SK-N-SH treated with all-trans-retinoic acid at 6 μM for 48 hours (cell line): ENCODE measurements around the gene SUGCT.
A peak's percentile ranks its signal among the peaks of the same experiment; 100 is the strongest.

Source experiments
- ATAC-seq: fragments of 200-7000 bp; cut with Tn5 transposase; 3 replicates; pipeline ENCODE4 v1.9.1; 2020; ENCODE audit warnings: mild to moderate bottlenecking, moderate library complexity
- ARNTL ChIP-seq: fragments of 450-650 bp; formaldehyde crosslinking; IDR thresholded peaks from 2 replicates; pipeline ENCODE4 v1.5.0; 2020; ENCODE audit warnings: low read depth, mild to moderate bottlenecking, moderate library complexity, borderline replicate concordance
- BACH2 ChIP-seq: fragments of 250-450 bp; sonication (Bioruptor Pico); IDR thresholded peaks from 2 replicates; pipeline ENCODE4 v1.9.0; 2021; ENCODE audit warnings: mild to moderate bottlenecking, borderline replicate concordance
- CREB5 ChIP-seq: fragments of 250-450 bp; sonication (Bioruptor Pico); IDR thresholded peaks from 2 replicates; pipeline ENCODE4 v1.5.1; 2020; ENCODE audit warnings: low read depth, mild to moderate bottlenecking, moderate library complexity
- CSRNP3 ChIP-seq: fragments of 250-450 bp; sonication (Bioruptor Pico); IDR thresholded peaks from 2 replicates; pipeline ENCODE4 v1.5.1; 2021; ENCODE audit warnings: mild to moderate bottlenecking, moderate library complexity
- ESRRG ChIP-seq: fragments of 250-450 bp; sonication (Bioruptor Pico); IDR thresholded peaks from 2 replicates; pipeline ENCODE4 v1.6.1; 2021; ENCODE audit warnings: mild to moderate bottlenecking
- ISL1 ChIP-seq: fragments of 250-450 bp; sonication (Bioruptor Pico); IDR thresholded peaks from 2 replicates; pipeline ENCODE4 v2.1.2; 2022; ENCODE audit warnings: mild to moderate bottlenecking, moderate library complexity
- OSR1 ChIP-seq: fragments of 250-450 bp; sonication (Bioruptor Pico); IDR thresholded peaks from 2 replicates; pipeline ENCODE4 v1.8.0; 2022; ENCODE audit warnings: moderate library complexity, mild to moderate bottlenecking, inconsistent platforms
- POU6F1 ChIP-seq: fragments of 250-450 bp; sonication (Bioruptor Pico); IDR thresholded peaks from 2 replicates; pipeline ENCODE4 v1.8.0; 2021; ENCODE audit warnings: low read depth, mild to moderate bottlenecking, moderate library complexity, borderline replicate concordance
- PPARA ChIP-seq: fragments of 250-450 bp; sonication (Bioruptor Pico); IDR thresholded peaks from 2 replicates; pipeline ENCODE4 v1.5.0; 2020; ENCODE audit warnings: mild to moderate bottlenecking, borderline replicate concordance
- RARB ChIP-seq: fragments of 250-450 bp; sonication (Bioruptor Pico); IDR thresholded peaks from 2 replicates; pipeline ENCODE4 v1.8.0; 2021; ENCODE audit warnings: mild to moderate bottlenecking, moderate library complexity
- TCF4 ChIP-seq: fragments of 250-450 bp; sonication (Bioruptor Pico); IDR thresholded peaks from 2 replicates; pipeline ENCODE4 v1.8.0; 2021; ENCODE audit warnings: mild to moderate bottlenecking, moderate library complexity, borderline replicate concordance
- TOX ChIP-seq: fragments of 250-450 bp; sonication (Bioruptor Pico); IDR thresholded peaks from 2 replicates; pipeline ENCODE4 v1.8.0; 2021; ENCODE audit warnings: mild to moderate bottlenecking, moderate library complexity, borderline replicate concordance
- TSHZ2 ChIP-seq: fragments of 250-450 bp; sonication (Bioruptor Pico); IDR thresholded peaks from 2 replicates; pipeline ENCODE4 v1.5.0; 2020; ENCODE audit warnings: mild to moderate bottlenecking, moderate library complexity
- ZFP30 ChIP-seq: fragments of 450-650 bp; formaldehyde crosslinking; IDR thresholded peaks from 2 replicates; pipeline ENCODE4 v1.5.0; 2022; ENCODE audit warnings: mild to moderate bottlenecking, moderate library complexity
- ZNF70 ChIP-seq: fragments of 450-650 bp; formaldehyde crosslinking; IDR thresholded peaks from 2 replicates; pipeline ENCODE4 v1.5.0; 2020; ENCODE audit warnings: mild to moderate bottlenecking, moderate library complexity
- ZNF8 ChIP-seq: fragments of 450-650 bp; formaldehyde crosslinking; IDR thresholded peaks from 2 replicates; pipeline ENCODE4 v1.5.0; 2020; ENCODE audit warnings: mild to moderate bottlenecking, moderate library complexity

SUGCT gene

DNA sequence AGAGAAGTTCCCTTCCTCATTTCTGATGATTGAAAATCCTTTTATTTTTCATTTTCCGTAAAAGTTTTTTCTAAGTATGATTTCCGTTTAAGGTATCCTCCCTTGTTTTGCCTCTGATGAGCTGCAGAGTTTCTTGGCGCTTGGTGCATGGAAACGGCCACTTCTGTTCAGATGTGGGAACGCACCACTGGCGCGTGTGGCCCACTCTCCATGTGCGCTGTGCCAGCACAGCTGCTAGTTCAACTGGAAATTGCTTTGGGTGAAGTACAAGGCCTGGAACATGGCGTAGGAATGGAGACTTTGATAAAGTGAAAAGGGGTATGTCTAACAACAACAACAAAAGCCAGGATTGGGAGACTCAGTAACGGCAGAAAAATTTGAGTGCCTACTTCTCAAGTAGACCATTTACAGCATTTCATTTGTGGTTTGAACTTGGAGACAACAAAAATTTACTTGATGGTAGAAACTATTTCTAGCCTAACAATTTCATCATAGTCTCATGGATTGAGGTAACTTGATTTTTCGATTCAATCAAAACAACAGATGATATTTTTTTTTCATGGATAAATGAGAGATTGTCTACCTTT, 364.2 kb downstream of the SUGCT start:
- TF ChIP-seq ISL1 (CRISPR knock-in tag) (no peak), RARB (CRISPR knock-in tag) (no peak), CREB5 (CRISPR knock-in tag) (no peak), ZFP30 (CRISPR knock-in tag) (no peak), ESRRG (no peak), POU6F1 (no peak), TCF4 (CRISPR knock-in tag) (no peak), TSHZ2 (CRISPR knock-in tag) (no peak), TOX (no peak), BACH2 (CRISPR knock-in tag) (no peak), CSRNP3 (CRISPR knock-in tag) (no peak)
- no peak; the same call in 2 of the 3 replicates for ATAC-seq

DNA sequence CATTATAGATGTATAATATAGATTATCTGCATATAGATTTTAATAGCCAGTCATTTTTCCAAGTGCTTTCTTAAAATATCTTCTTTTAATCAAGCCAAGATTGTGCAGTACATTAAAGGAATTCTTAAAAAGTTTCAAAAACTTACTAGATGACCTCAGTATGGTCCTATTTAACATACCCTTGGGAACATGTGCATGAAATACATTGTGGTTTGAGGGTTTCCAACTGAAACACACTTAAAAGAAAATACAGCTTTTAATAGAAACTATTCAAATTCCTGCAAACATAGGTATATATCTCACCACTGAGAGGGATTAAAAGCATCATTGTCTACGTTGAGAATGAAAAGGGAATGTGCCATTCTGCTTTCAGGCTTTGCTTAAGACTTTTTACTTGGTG, 364.9 kb downstream of the SUGCT start:
- TF ChIP-seq ZNF70 (CRISPR knock-in tag) (no peak), TCF4 (CRISPR knock-in tag) (no peak), ARNTL (CRISPR knock-in tag) (no peak), CSRNP3 (CRISPR knock-in tag) (no peak), ZFP30 (CRISPR knock-in tag) (no peak), OSR1 (no peak), ESRRG (no peak), RARB (CRISPR knock-in tag) (no peak), ZNF8 (CRISPR knock-in tag) (no peak), POU6F1 (no peak), PPARA (no peak)
- ATAC-seq = peak; percentile 67

DNA sequence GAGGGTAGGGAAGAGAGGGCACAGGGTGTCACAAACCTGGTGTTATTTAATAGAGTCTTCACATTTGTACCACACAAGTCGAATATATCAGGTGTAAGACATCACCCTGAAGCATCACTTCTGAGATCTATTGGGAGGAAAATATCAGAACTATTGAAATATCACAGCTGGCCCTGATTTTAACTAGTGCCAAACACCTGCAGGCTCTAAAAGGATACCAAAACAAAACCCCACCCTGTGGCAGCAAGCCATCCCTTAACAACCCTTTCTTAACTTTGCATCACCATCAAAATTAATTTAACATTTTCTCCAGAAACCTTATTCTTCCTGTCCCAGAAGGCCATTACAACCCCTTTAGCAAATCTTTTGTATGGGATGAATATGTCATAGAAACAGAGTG, 365.4 kb downstream of the SUGCT start:
- TF ChIP-seq POU6F1 = no peak
- no peak for TF ChIP-seq TCF4 (CRISPR knock-in tag)
- TF ChIP-seq, all 23 proteins: peak for 0
- peak; percentile 16; the same call in 1 of the 3 replicates for ATAC-seq
